GM23248 (cell line): Measurements from ENCODE around the gene NINL. TPM values are rescaled to one million over a fixed set of nuclear protein-coding genes. Genes with fewer than 3 reads are reported as not detected.
A peak's percentile ranks its signal among the peaks of the same experiment; 100 is the strongest.
"Not testable (repeated sequence)": the region's sequence is repeated elsewhere in the genome, so short reads cannot be mapped to it uniquely, and the experiment has no call there.

Experiments
- DNase-seq: peaks from one replicate; pipeline ENCODE4 v3.0.0-alpha.2; 2015
- H2AFZ ChIP-seq: fragments of 200-600 bp; sonication (generic); 2 replicates; pipeline ENCODE4 v1.6.1; 2016; ENCODE audit warnings: antibody characterized with exemption
- H3F3A ChIP-seq: fragments of 200-600 bp; sonication (generic); 2 replicates; pipeline ENCODE4 v1.6.1; 2016; ENCODE audit warnings: mild to moderate bottlenecking, antibody characterized with exemption, mixed run types; ENCODE audit not compliant: insufficient read depth
- H3K27ac ChIP-seq: fragments of 200-600 bp; sonication (generic); 2 replicates; pipeline ENCODE4 v1.5.1; 2016; ENCODE audit warnings: mild to moderate bottlenecking
- H3K27me3 ChIP-seq: fragments of 200-600 bp; sonication (generic); replicated peaks from 2 replicates; pipeline ENCODE4 v1.6.1; 2016; ENCODE audit warnings: mild to moderate bottlenecking; ENCODE audit not compliant: insufficient read depth
- H3K36me3 ChIP-seq: fragments of 200-600 bp; sonication (generic); 2 replicates; pipeline ENCODE4 v1.6.1; 2016; ENCODE audit warnings: low read depth, mild to moderate bottlenecking
- H3K4me1 ChIP-seq: fragments of 200-600 bp; sonication (generic); 2 replicates; pipeline ENCODE4 v1.6.1; 2016; ENCODE audit warnings: mild to moderate bottlenecking; ENCODE audit not compliant: insufficient read depth
- H3K4me2 ChIP-seq: fragments of 200-600 bp; sonication (generic); one replicate; pipeline ENCODE4 v1.6.1; 2016; ENCODE audit warnings: mild to moderate bottlenecking; ENCODE audit not compliant: unreplicated experiment
- H3K4me3 ChIP-seq: fragments of 200-600 bp; sonication (generic); 2 replicates; pipeline ENCODE4 v1.5.1; 2016; ENCODE audit warnings: mild to moderate bottlenecking
- H3K79me2 ChIP-seq: fragments of 200-600 bp; sonication (generic); 2 replicates; pipeline ENCODE4 v1.6.1; 2016; ENCODE audit warnings: mild to moderate bottlenecking; ENCODE audit not compliant: insufficient read depth
- H3K9ac ChIP-seq: fragments of 200-600 bp; sonication (generic); 2 replicates; pipeline ENCODE4 v1.6.1; 2016; ENCODE audit warnings: mild to moderate bottlenecking
- H3K9me2 ChIP-seq: fragments of 200-600 bp; sonication (generic); 2 replicates; pipeline ENCODE4 v1.6.1; 2016; ENCODE audit warnings: mixed run types, mild to moderate bottlenecking, moderate library complexity; ENCODE audit not compliant: insufficient read depth
- H3K9me3 ChIP-seq: fragments of 200-600 bp; sonication (generic); one replicate; pipeline ENCODE4 v1.6.1; 2017; ENCODE audit warnings: low read depth
- H4K20me1 ChIP-seq: fragments of 200-600 bp; sonication (generic); 2 replicates; pipeline ENCODE4 v1.6.0; 2016; ENCODE audit not compliant: insufficient read depth
- EZH2 ChIP-seq: fragments of 200-600 bp; sonication (generic); IDR thresholded peaks from 2 replicates; pipeline ENCODE4 v1.6.1; 2018; ENCODE audit warnings: antibody characterized with exemption, mild to moderate bottlenecking; ENCODE audit not compliant: insufficient read depth, poor library complexity, severe bottlenecking
- EZH2phosphoT487 ChIP-seq: fragments of 200-600 bp; sonication (generic); IDR thresholded peaks from 2 replicates; pipeline ENCODE4 v1.6.1; 2018; ENCODE audit warnings: antibody characterized with exemption, moderate library complexity, mild to moderate bottlenecking, low read depth; ENCODE audit not compliant: insufficient read depth
- WGBS, 2 experiments: methylation state at CpG; one replicate each; pipeline ENCODE4 v1.1.6; 2015 to 2017; ENCODE audit warnings: low lambda C conversion rate in 2 of 2, low coverage in 1 of 2; ENCODE audit errors: missing lambda C conversion rate in 2 of 2; 5-methylcytosine and 5-hydroxymethylcytosine counted together
- in situ Hi-C: fragments of 300-500 bp; cut with MboI; formaldehyde crosslinking; loops from 2 replicates; pipeline ENCODE4 v1.15.0; 2020
- polyA plus RNA-seq: library from polyadenylated mRNA; unstranded; fragments of >200 nt; fragmentation: Nextera tagmentation; extraction: Ambion mirVana; gene quantifications from 2 replicates; pipeline ENCODE4 v1.2.1, GENCODE V29; 2016
- total RNA-seq: library from RNA; depleted of rRNA; stranded (reverse); fragments of >200 nt; shearing (Covaris generic); gene quantifications from 2 replicates; pipeline ENCODE4 v1.2.3, GENCODE V29; 2014

Gene NINL
- total and polyA plus RNA-seq, 2 experiments from 2014 or later: 1.9 to 3.4 TPM

- H3K27ac ChIP-seq: no peak overlapping the region
- H3F3A ChIP-seq: no peaks in the 10 kb centered on the region
- no peaks in the 10 kb centered on the region for H3K4me1 ChIP-seq
- no peak overlapping the region for H3K9ac ChIP-seq
- H3K27me3 ChIP-seq: no peaks in the 10 kb centered on the region
- 0 out of 2 replicates have a peak, but pooled peaks cover 19% of the 10 kb centered on the region for H3K79me2 ChIP-seq
- H3K9me3 ChIP-seq: no peaks in the 10 kb centered on the region
- DNase-seq: no peak
- H3K9me2 ChIP-seq: no peaks in the 10 kb centered on the region
- H2AFZ ChIP-seq: no peak overlapping the region
- H3K4me2 ChIP-seq: no peak overlapping the region
- no peaks in the 10 kb centered on the region for H4K20me1 ChIP-seq
- H3K36me3 ChIP-seq: no peaks in the 10 kb centered on the region
- WGBS, 2 experiments: 66 to 77% methylated on average over 6 of the region's 6 CpGs
- in situ Hi-C loops: no loop called here
- no peak overlapping the region for H3K4me3 ChIP-seq
- no peak for TF ChIP-seq EZH2phosphoT487
These were observed 19.7 kb downstream of the NINL start for GRCh38 chr20:25565578-25566157.

- no peaks in the 10 kb centered on the region for H3K9me2 ChIP-seq
- no peaks in the 10 kb centered on the region for H3K9me3 ChIP-seq
- H3K79me2 ChIP-seq: 0 out of 2 replicates have a peak, but pooled peaks cover 19% of the 10 kb centered on the region
- H3K4me3 ChIP-seq: no peak overlapping the region
- no peak overlapping the region for H3K27ac ChIP-seq
- no peak overlapping the region for H3K4me2 ChIP-seq
- TF ChIP-seq EZH2: no peak
- TF ChIP-seq EZH2phosphoT487: no peak
- in situ Hi-C loops: no loop called here
- no peaks in the 10 kb centered on the region for H4K20me1 ChIP-seq
- DNase-seq: no peak
- no peak overlapping the region for H2AFZ ChIP-seq
- no peaks in the 10 kb centered on the region for H3K36me3 ChIP-seq
- H3K9ac ChIP-seq: no peak overlapping the region
- H3F3A ChIP-seq: no peaks in the 10 kb centered on the region
- 91 to 95% methylated on average over 6 of the region's 6 CpGs for WGBS, 2 experiments
- H3K27me3 ChIP-seq: no peaks in the 10 kb centered on the region
- H3K4me1 ChIP-seq: no peaks in the 10 kb centered on the region
These were observed 21.5 kb downstream of the NINL start for GRCh38 chr20:25563876-25564275.

- Histone ChIP-seq H4K20me1 (no peaks in the 10 kb centered on the region), H3K4me2 (no peak overlapping the region), H3K4me1 (no peaks in the 10 kb centered on the region), H3K36me3 (no peaks in the 10 kb centered on the region), H3K9ac (no peak overlapping the region), H3K4me3 (no peak overlapping the region), H2AFZ (no peak overlapping the region), H3K9me2 (no peaks in the 10 kb centered on the region), H3K27ac (no peak overlapping the region), H3F3A (no peaks in the 10 kb centered on the region), H3K9me3 (no peaks in the 10 kb centered on the region), H3K79me2 (0 out of 2 replicates have a peak, but pooled peaks cover 14% of the 10 kb centered on the region), H3K27me3 (no peaks in the 10 kb centered on the region)
- TF ChIP-seq EZH2 (no peak), EZH2phosphoT487 (no peak)
- no peak for DNase-seq
- in situ Hi-C loops: no loop called here
These were observed 22.0 kb downstream of the NINL start for GRCh38 chr20:25563362-25563761.

- H3K9me2 ChIP-seq, in situ Hi-C loops, H3K9me3 ChIP-seq, H2AFZ ChIP-seq, H3K4me2 ChIP-seq, H3F3A ChIP-seq, H3K4me1 ChIP-seq, H3K27ac ChIP-seq, H3K36me3 ChIP-seq, H4K20me1 ChIP-seq, H3K4me3 ChIP-seq, DNase-seq, H3K9ac ChIP-seq, H3K27me3 ChIP-seq: not testable (repeated sequence)
- 0 out of 2 replicates have a peak, but pooled peaks cover 10% of the 10 kb centered on the region for H3K79me2 ChIP-seq
- no CpG with 5 or more reads among the region's 31 CpGs for WGBS, 2 experiments
These were observed 23.6 kb downstream of the NINL start for GRCh38 chr20:25561771-25562170.

- no peaks in the 10 kb centered on the region for H3K36me3 ChIP-seq
- H3K4me2 ChIP-seq: no peak overlapping the region
- no peak overlapping the region for H3K27ac ChIP-seq
- H3K9me2 ChIP-seq: no peaks in the 10 kb centered on the region
- DNase-seq: peak; percentile 61
- H2AFZ ChIP-seq: no peak overlapping the region
- in situ Hi-C loops: no loop called here
- no peak overlapping the region for H3K9ac ChIP-seq
- H3K27me3 ChIP-seq: no peaks in the 10 kb centered on the region
- no peak overlapping the region for H3K4me3 ChIP-seq
- H3F3A ChIP-seq: no peaks in the 10 kb centered on the region
- 62 to 70% methylated on average over 6 of the region's 6 CpGs for WGBS, 2 experiments
- H3K79me2 ChIP-seq: no peaks in the 10 kb centered on the region
- no peaks in the 10 kb centered on the region for H4K20me1 ChIP-seq
- no peaks in the 10 kb centered on the region for H3K9me3 ChIP-seq
- 0 out of 2 replicates have a peak, but pooled peaks cover 6% of the 10 kb centered on the region for H3K4me1 ChIP-seq
- TF ChIP-seq EZH2phosphoT487 (no peak), EZH2 (no peak)
These were observed 31.5 kb downstream of the NINL start for GRCh38 chr20:25553819-25554296.
